ENCODE results near the gene SLC6A3. TPM values are rescaled to one million over a fixed set of nuclear protein-coding genes. Genes with fewer than 3 reads are reported as not detected.

Gene SLC6A3
- total and polyA plus RNA-seq, 4 donors: 0.30 to 1.1 (median 0.90) TPM

- Histone ChIP-seq H3K4me1 (ENCODE audit: control insufficient read depth in 5 of 5, insufficient read depth in 5 of 5, low read length in 5 of 5) (no peaks in the 10 kb centered on the region), H3K9me3 (ENCODE audit: control insufficient read depth in 4 of 4, insufficient read depth in 3 of 4, low read length in 3 of 4) (peaks cover 0 to 2% (median 0%) of the 10 kb centered on the region in 4 donors), H3K27ac (ENCODE audit: low read depth in 1 of 2, low read length in 1 of 2) (no peak overlapping the region), H3K9ac (ENCODE audit: insufficient read depth in 1 of 2, low read length in 2 of 2) (no peak overlapping the region), H3K36me3 (ENCODE audit: control insufficient read depth in 4 of 4, insufficient read depth in 4 of 4, low read length in 4 of 4) (peaks cover 0 to 61% (median 24%) of the 10 kb centered on the region in 4 donors), H3K27me3 (ENCODE audit: control insufficient read depth in 3 of 3, insufficient read depth in 3 of 3, low read length in 2 of 3) (no peaks in the 10 kb centered on the region), H3K4me3 (no peak overlapping the region)
- 95% methylated on average over 13 of the region's 13 CpGs for WGBS, 2 donors
- ATAC-seq (ENCODE audit: insufficient read depth, low FRiP score) (no peak), DNase-seq (no peak)
- TF ChIP-seq CTCF (IDR thresholded peaks at IDR 0.05; ENCODE audit: control extremely low read depth, extremely low read depth): no peak
These were observed 37.8 kb upstream of the SLC6A3 start for GRCh38 chr5:1483064-1483463.

GRCh38 chr5:1481959-1482331 is 36.7 kb upstream of the SLC6A3 start:
- Histone ChIP-seq H3K27me3 (ENCODE audit: control insufficient read depth in 3 of 3, insufficient read depth in 3 of 3, low read length in 2 of 3) (no peaks in the 10 kb centered on the region), H3K27ac (ENCODE audit: low read depth in 1 of 2, low read length in 1 of 2) (no peak overlapping the region), H3K4me3 (no peak overlapping the region), H3K4me1 (ENCODE audit: control insufficient read depth in 5 of 5, insufficient read depth in 5 of 5, low read length in 5 of 5) (peaks cover 0 to 1% (median 0%) of the 10 kb centered on the region in 5 donors), H3K36me3 (ENCODE audit: control insufficient read depth in 4 of 4, insufficient read depth in 4 of 4, low read length in 4 of 4) (peaks cover 0 to 56% (median 18%) of the 10 kb centered on the region in 4 donors), H3K9ac (ENCODE audit: insufficient read depth in 1 of 2, low read length in 2 of 2) (no peak overlapping the region), H3K9me3 (ENCODE audit: control insufficient read depth in 4 of 4, insufficient read depth in 3 of 4, low read length in 3 of 4) (peaks cover 0 to 2% (median 0%) of the 10 kb centered on the region in 4 donors)
- no peak for TF ChIP-seq CTCF (IDR thresholded peaks at IDR 0.05; ENCODE audit: control extremely low read depth, extremely low read depth)
- DNase-seq (no peak), ATAC-seq (ENCODE audit: insufficient read depth, low FRiP score) (no peak)
- 66 to 84% methylated on average over 12 of the region's 12 CpGs for WGBS, 2 donors

GRCh38 chr5:1481266-1481958 is 36.2 kb upstream of the SLC6A3 start:
- Histone ChIP-seq H3K9ac (ENCODE audit: insufficient read depth in 1 of 2, low read length in 2 of 2) (no peak overlapping the region), H3K27me3 (ENCODE audit: control insufficient read depth in 3 of 3, insufficient read depth in 3 of 3, low read length in 2 of 3) (no peaks in the 10 kb centered on the region), H3K4me1 (ENCODE audit: control insufficient read depth in 5 of 5, insufficient read depth in 5 of 5, low read length in 5 of 5) (peaks cover 0 to 3% (median 0%) of the 10 kb centered on the region in 5 donors), H3K9me3 (ENCODE audit: control insufficient read depth in 4 of 4, insufficient read depth in 3 of 4, low read length in 3 of 4) (peaks cover 0 to 2% (median 0%) of the 10 kb centered on the region in 4 donors), H3K4me3 (no peak overlapping the region), H3K36me3 (ENCODE audit: control insufficient read depth in 4 of 4, insufficient read depth in 4 of 4, low read length in 4 of 4) (peaks cover 0 to 56% (median 18%) of the 10 kb centered on the region in 4 donors), H3K27ac (ENCODE audit: low read depth in 1 of 2, low read length in 1 of 2) (no peak overlapping the region)
- 67 to 86% methylated on average over 26 of the region's 26 CpGs for WGBS, 2 donors
- DNase-seq (no peak), ATAC-seq (ENCODE audit: insufficient read depth, low FRiP score) (no peak)
- no peak for TF ChIP-seq CTCF (IDR thresholded peaks at IDR 0.05; ENCODE audit: control extremely low read depth, extremely low read depth)

Data from lung (tissue), 12 donors.